Fibroblast of skin of abdomen (primary cell): ENCODE measurements around the gene PSME1.
"Not testable (repeated sequence)": the region's sequence is repeated elsewhere in the genome, so short reads cannot be mapped to it uniquely, and the experiment has no call there.

Experiments used
- DNase-seq: peaks from one replicate; pipeline ENCODE4 v3.0.0-alpha.2; 2013

PSME1 gene

DNA sequence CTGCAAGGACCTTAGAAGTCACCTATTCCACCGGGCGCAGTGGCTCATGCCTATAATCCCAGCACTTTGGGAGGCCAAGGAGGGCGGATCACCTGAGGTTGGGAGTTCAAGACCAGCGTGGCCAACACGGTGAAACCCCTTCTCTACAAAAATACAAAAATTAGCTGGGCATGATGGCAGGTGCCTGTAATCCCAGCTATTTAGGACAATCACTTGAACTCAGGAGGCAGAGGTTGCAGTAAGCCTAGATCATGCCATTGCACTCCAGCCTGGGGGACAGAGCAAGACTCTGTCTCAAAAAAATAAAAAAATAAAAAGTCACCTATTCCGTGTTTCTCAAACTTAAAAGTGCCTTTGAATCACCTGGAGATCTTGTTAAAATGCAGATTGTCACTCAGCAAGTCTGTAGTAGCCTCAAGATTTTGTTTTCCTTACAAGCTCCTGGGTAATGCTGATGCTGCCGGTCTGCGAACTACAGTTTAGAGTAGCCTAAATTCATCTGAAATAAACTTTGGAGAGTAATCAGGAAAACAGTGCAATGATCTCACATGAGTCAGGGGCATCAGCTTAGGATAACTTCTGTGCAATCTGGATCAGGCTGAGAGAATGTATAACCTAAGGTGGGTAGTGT lies 30.3 kb upstream of the PSME1 start:
- DNase-seq, result not testable (repeated sequence)

DNA sequence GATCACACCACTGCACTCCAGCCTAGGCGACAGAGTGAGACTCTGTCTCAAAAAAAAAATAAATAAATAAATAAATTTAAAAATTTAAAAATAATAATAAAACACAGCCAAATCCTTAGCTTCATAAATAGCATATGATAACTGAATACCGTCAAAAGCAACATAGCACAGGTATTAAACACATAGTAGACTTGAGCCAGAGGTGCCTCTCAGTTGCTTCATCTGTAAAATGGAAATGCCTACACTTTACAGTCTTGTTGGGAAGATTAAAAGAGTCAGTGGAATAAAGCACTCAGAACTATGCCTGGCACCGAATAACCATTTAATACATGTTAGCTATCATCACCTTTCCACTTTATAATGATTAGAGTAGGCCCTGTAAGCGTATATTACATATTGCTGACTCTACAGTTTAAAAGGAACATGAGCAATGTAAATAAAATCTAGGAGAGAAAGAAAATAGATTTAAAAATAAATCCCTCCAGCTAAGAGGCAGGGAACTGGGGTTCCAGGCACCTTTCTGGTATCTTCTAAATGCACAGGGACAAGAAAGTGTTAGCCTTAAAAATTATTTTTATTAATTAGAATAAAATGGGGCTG lies 29.2 kb upstream of the PSME1 start:
- DNase-seq, result no peak

DNA sequence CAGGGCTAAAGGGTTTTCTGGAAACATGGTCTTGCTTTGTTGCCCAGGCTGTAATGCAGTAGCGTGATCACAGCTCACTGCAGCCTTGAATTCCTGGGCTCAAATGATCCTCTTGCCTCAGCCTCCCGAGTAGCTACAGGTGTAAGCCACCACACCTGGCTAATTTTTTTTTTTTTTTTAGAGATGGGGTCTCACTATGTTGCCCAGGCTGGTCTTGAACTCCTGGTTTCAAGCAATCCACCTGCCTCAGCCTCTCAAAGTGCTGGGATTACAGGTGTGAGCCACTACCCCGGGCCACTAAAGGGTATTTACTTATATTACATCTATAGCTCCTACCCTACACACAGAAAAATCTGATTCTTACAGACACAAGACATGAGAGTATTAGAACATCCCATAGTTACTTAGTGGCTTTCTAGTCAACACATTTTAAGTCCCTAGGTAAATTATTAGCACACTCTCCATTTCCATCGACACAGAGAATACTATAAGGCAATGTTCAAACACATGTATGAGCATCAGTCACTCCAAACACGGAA lies 27.6 kb upstream of the PSME1 start:
- DNase-seq, result no peak

DNA sequence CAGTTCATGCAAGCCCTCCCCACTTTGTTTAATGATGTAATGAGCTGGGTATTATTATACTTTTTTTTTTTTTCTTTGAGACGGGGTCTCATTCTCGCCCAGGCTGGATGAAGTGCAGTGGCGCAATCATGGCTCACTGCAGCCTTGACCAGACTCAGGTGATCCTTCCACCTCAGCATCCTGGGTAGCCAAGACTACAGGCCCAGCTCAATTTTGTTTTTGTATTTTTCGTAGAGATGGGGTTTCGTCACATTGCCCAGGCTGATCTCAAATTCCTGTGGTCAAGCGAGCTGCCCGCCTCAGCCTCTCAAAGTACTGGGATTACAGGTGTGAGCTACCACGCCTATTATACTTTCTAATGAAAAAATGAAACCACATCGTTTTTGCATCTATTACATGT lies 25.9 kb upstream of the PSME1 start:
- no peak for DNase-seq

DNA sequence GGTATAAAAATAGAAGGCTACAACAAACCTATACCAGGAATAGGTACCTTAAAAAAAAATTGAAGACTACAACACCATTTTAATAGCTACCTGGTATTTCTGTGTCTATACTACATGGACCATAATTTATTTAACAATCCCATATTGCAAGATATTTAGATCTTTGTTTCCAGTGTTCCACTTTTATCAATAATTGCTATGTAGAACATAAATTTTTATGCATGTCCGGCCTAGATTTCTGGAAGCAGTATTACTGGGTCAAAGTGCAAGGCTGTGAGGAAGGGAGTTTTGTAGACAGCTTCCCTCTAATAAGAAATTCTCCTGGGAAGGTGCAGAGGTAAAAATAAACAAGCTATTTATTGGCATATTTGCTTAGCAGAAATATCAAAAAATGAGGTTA lies 25.5 kb upstream of the PSME1 start:
- no peak for DNase-seq

DNA sequence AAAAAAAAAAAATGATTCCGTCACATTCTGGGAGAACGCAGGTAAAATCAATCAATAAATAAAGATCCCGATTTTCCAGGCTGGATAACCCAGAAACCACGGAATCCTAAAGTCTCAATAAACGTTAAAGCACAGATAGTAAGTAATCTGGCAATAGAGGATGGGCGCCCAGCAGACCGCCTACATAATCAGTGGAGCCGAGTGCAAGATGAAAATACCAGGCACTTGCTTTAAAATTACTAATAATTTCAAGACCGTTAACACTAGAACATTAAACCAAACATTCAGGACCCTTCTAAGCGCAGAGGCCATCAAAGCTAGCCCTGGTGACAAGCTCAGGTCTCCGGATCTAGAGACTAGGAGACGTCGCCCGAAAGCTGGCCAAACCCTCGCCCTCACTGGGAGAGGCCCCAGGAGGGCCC lies 22.6 kb upstream of the PSME1 start:
- DNase-seq, result no peak

DNA sequence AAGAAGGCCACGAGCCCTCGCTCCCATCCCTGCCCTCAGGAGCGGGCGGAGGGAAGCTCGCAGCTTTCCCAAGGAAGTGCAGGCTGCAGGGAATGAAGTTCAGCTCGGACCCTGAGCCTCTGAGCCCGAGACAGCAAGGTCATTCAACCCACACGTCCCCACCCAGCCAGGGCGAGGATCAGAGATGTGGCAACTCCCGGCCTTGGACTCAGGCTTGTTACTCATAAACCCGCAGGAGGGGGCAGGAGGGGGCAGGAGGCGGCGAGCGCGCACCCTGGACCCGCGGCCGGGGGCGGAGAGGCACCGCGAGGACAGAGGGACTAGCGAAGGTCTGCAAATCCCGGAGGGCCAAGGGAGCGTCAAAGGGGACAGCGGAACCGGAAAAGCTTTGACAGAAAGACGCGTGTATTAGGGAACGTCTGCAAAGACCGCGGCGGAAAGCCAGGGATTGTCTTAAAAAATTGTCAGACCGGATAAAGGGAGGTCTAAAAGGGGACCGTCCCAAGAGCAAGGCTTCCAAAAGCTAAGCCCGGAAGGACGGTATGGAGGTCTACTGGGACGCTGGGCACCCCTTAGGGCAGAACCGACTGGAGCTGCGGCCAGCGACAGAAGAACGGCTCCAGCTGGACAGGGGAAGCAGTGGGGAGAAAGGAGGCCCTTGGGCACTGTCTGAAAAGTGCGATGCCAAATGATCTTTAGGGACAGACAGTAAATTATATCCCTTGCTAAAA lies 22.0 kb upstream of the PSME1 start:
- DNase-seq, result peak; percentile 89

DNA sequence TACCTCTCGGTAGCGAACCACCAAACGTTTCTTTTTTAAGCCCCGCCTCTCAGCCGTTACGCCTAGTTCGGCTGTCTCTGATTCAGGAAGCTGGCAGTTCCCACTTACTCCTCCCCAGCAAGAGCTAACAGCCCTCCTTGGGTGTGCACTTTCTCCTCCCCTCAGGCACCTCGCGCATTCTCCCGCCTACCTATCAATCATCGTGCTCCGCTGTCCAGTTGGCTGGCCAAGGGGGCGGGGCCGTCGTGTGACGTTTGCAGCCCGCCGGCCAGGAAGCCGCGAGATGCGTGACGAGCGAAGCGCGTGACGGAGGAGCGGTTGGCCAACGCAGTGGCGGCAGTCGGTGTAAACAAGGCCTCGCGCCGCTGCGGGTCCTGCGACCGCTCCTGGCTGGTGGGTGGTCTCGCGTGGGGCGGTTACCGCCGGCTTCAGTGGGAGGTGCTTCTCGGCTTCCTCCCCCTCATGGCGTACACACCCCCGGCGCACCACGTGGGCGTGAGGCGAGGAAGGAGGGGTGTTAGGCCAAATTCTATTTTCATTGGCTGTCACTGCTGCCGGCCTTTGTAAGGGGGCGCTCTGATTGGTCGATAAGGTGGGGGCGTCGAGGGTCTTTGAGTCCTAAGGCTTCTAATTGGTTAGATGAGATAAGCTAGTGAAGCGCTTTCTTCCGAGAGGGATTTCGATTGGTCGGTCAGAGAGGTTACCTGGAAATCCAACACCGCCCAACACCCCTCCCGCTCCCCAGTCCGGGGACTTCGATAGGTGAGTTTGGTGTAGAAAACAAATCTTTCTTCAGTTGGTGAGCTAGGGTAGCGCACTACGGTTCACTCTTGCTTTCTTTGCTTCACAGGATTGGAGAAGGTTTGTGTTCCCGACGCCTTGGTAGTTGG lies 21.2 kb upstream of the PSME1 start, which contains the start of the genes DCAF11 and NRL:
Gene DCAF11 (plus strand): TSS at position 246 of the 890 bp plus-strand sequence. CDS start 818 bp downstream, outside the sequence.
Gene NRL (minus strand): TSS at position 418 of the 890 bp plus-strand sequence. CDS start 32,101 bp downstream, outside the sequence.
- DNase-seq, result peak; percentile 100

DNA sequence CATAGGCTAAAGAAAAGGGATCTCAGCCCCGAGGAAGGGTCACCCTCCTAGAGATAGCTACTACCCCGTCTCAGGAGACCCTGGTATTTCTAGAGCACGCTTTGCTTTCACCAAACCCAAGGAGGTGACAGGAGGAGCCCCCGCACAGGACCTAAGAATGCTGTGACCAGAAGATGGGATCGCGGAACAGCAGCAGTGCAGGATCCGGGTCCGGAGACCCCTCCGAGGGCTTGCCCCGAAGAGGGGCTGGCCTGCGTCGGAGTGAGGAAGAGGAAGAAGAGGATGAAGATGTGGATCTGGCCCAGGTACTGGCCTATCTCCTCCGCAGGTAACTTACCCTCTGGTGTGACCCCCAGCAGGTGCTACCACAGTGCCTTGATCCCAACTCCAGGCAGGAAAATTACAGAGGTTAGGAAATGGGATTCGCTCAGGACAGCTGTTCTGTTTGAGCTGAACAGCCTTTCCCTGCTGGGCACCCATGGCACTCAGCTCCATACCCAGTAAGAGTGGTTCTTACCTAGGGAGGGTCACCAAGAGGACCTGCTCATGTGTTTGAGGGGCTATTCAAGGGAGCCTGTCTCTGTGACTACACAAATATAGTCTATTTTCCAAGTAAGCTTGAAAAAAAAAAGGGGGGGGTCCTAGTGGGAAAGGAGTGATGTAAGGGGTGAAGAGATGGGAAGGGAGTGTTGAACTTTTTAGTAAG lies 20.4 kb upstream of the PSME1 start:
- no peak for DNase-seq

DNA sequence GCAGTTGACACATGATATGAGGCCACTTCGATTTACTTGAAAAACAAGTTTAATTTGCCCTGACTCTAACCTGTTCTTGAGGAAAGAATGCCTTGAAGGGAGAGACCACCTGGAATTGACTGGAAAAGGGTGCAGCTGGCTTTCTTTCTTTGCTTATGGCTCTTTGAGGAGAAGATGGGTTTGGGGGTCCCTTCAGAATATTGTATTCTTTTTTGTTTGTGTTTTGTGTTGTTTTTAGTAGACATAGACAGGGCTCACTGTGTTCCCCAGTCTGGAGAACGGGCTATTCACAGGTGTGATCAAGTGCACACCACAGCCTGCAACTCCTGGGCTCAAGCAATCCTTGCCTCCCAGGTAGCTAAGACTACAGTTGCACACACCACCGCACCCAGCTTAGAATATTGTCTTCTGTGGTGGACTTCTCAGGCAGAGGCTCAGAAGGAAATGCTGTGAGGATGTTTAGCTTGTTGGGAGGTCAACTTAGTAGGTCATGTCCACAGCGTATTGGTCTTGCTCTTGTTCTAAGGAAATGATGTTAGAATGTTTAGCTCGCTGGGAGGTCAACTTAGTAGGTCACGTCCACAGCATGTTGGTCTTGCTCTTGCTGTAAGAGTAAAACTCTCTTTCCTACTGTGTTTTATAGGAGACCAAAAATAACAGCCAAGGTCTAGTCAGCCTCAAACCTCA lies 19.7 kb upstream of the PSME1 start:
- DNase-seq, result no peak

DNA sequence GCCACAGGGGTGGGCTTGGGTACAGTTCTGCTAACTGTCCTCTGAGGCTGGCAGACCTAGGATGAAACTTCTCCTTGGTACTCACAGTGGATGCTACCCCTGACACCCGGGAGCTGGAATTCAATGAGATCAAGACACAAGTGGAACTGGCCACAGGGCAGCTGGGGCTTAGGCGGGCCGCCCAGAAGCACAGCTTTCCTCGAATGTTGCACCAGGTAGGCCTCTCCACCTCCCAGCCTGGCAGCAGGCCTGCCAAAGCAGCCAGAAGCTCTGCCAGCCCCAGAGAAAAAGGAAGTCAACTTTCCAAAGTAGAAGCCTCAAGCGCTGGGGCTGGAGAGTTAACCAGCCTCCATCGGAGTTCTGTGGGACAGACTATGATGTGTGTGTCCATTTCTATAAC lies 18.8 kb upstream of the PSME1 start:
- DNase-seq, result no peak

DNA sequence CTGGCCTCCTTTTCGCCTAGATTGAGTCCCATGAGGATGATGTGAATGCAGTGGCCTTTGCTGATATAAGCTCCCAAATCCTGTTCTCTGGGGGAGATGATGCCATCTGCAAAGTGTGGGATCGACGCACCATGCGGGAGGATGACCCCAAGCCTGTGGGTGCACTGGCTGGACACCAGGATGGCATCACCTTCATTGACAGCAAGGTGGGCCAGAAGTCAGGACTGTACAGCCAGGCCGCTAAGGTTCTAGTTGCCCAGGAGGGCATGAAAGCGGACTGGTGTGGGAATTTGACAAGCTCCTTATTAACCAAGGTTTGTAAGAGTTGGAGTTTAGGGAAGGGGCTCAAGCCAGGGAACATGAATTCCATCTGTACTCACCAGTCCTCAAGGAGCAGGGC lies 16.3 kb upstream of the PSME1 start:
- DNase-seq, result no peak

DNA sequence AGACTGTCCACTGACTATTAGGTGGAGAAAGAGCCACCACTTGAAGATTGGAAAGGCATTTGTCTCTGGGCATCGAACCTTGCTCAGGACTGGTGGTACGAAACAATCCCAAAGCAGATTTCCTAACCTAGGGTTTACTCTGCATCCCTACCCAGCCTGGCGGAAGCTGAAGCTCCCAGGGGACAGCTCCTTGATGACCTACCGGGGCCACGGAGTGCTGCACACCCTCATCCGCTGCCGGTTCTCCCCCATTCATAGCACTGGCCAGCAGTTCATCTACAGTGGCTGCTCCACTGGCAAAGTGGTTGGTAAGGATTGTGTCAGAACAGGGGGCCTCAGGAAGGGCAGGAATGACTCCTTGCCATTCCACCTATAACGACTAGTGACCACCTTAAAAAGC lies 14.8 kb upstream of the PSME1 start:
- no peak for DNase-seq

DNA sequence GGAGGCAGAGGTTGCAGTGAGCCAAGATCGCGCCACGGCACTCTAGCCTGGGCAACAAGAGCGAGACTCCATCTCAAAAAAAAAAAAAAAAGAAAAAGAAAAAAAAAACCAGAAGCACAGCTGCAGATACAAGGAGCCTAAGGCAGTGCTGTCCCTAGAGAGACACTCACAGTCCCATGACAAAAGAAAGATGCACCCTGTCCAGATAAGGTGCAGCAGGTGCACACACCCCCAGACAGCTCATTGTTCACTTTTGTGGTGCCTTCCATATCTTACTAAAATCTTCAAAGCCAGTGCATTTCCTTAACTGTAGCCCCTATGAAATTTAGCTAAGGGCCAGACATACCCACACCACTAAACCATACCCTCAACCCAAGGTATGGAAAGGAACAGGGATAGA lies 13.6 kb upstream of the PSME1 start:
- DNase-seq, result no peak

DNA sequence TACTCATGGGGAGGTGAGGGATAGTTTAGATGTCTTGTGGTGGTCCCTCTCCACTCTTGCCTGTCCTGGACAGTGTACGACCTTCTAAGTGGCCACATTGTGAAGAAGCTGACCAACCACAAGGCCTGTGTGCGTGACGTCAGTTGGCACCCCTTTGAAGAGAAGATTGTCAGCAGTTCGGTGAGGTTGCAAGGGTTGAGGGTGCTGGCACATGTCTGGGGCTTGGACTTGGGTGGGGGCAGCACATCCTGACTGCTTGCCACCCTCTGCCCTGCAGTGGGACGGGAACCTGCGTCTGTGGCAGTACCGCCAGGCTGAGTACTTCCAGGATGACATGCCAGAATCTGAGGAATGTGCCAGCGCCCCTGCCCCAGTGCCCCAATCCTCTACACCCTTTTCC lies 13.1 kb upstream of the PSME1 start:
- no peak for DNase-seq

DNA sequence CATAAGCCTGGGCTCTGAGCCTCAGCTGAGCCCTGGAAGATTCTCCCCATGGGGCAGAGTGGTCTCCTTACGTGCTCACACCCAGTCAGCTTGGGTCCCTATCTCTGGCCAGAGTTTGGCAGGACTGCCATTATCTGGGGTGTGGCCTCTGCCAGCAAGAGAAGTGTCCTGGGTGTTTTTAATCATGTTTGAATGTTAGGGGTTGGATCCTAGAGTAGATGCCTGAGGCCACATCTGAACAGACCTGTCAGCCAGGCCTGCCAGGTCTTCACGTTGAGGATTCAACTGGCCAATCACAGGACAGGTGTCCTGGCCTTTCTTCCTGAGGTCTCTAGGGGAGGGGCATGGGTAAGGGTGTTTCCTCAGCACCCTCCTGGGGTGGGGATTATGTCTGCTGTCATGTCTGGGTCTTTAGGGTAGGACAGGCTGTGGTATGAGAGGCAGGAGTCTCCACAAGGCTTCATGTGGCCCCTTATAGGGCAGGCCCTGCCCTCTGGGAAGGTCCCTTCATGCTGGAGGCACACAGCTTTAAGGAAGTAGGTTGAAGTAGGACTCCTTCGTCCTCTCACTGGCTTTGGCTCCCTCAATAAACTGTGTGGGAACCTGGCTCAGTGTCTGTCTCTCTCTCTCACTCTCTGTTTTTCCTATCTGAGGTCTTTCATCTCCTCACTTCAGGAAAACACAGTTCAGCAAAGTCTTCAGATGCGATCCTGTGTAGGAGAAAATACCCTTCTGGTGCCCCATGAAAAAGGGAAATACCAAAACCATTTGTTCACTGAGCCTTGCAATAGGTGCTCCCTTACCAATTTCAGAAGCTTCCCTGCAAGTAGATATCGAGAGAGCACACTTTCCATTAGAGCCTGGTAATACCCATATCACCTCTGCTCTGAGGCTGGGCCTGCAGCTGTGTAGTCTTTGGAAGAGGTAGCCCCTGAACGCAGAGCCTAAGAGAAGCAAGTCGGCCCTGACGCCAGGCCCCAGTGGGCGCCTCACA lies 12.3 kb upstream of the PSME1 start:
- no peak for DNase-seq

DNA sequence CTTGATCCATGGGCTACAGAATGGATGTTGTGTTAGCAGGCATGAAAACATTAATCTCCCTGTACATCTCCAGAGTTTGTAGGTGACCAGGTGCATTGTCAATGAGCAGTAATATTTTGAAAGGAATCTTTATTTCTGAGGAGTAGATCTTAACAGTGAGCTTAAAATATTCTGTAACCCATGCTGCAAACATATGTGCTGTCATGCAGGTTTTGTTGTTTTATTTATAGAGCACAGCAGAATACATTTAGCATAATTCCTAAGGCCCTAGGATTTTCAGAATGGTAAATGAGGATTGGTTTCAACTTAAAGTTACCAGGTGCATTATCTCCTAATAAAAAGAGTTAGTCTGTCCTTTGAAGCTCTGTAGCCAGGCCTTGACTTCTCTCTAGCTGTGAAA lies 9.1 kb upstream of the PSME1 start:
- no peak for DNase-seq

DNA sequence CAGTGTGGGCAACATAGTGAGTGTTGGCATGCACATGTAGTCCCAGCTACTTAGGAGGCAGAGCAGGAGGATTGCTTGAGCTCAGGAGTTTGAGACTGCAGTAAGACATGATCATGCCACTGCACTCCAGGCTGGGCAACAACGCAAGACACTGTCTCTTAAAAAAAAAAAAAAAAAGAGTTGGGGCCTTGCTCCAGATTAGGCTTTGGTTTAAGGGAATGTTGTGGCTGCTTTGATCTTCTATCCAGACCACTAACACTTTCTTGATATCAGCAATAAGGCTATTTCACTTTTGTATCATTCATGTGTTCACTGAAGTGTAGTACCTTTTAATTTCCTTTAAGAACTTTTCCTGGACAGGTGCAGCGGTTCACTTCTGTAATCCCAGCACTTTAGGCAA lies 8.3 kb upstream of the PSME1 start:
- DNase-seq, result no peak

DNA sequence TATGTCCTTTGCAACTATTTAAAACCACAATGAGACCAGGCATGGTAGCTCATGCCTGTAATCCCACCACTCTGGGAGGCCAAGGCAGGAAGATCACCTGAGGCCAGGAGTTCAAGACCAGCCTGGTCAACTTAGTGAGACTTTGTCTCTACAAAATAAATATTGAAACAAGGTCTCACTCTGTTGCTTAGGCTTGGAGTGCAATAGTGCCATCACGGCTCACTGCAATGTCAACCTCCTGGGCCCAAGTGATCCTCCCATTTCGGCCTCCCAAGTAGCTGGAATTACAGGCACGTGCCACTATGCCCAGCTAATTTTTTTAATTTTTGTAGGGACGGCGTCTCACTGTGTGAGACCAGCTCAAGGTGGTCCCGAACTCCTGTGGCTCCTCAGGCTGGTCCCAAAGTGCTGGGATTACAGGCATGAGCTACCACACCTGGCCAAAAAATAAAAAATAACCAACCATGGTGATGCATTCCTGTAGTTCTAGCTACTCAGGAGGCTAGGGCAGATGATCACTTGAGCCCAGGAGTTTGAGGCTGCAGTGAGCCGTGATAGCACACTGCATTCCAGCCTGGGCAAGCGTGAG lies 6.5 kb upstream of the PSME1 start:
- DNase-seq, result no peak

DNA sequence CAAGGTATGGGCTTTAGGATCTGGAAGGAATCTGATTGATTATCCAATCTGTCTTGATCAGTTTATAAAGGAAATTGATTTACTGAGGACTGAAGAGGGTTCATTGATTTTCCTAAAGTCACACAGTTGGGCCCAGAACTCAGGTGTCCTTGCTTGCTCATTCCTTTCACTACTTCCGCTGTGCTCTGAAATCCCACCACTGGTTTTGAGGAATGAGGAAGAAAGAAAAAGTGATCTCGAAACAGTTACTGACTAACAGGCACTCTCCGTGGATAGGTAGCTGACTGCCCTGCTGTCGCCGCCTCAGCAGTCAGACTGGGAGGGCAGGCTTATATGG lies 5.6 kb upstream of the PSME1 start, which contains the start of gene FITM1:
Gene FITM1 (plus strand): TSS at position 280 of the 337 bp plus-strand sequence. CDS start 905 bp downstream, outside the sequence.
- DNase-seq, result no peak
